T-helper 2 cell (primary cell): ENCODE data around the gene TRAPPC11.
A peak's percentile ranks its signal among the peaks of the same experiment; 100 is the strongest.

ENCODE experiments used
- DNase-seq, 5 experiments: peaks; one replicate each; pipeline versions ENCODE4 v3.0.0 to v3.0.0-alpha.2; 2012 to 2022

The TRAPPC11 gene

GRCh38 chr4:183638436-183638835 lies 20.7 kb upstream of the TRAPPC11 start:
- no peak for DNase-seq

DNA sequence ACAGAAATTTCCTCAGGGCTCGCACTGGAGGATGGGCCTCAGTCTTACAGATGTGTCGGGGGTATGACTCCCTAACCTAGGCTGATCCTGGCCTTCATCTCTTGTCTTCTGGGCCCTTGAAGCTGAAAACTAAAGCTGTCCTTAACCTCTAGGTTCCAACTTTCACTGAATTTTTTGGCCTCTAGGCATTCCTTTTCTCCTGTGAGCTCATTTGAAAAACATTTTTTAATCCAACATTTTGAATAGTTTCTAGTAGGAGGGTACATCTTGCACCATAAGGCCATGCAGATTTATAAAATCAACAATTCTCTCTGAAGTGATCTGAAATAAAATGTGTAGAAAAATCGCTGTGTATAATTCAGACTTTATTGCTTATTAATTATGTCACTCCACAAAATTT lies 19.8 kb upstream of the TRAPPC11 start:
- no peak for DNase-seq

GRCh38 chr4:183645326-183645725 lies 13.8 kb upstream of the TRAPPC11 start:
- DNase-seq: no peak

GRCh38 chr4:183657564-183657963 lies 1.5 kb upstream of the TRAPPC11 start:
- peak in 1 of 5 experiments; percentile 13 for DNase-seq

DNA sequence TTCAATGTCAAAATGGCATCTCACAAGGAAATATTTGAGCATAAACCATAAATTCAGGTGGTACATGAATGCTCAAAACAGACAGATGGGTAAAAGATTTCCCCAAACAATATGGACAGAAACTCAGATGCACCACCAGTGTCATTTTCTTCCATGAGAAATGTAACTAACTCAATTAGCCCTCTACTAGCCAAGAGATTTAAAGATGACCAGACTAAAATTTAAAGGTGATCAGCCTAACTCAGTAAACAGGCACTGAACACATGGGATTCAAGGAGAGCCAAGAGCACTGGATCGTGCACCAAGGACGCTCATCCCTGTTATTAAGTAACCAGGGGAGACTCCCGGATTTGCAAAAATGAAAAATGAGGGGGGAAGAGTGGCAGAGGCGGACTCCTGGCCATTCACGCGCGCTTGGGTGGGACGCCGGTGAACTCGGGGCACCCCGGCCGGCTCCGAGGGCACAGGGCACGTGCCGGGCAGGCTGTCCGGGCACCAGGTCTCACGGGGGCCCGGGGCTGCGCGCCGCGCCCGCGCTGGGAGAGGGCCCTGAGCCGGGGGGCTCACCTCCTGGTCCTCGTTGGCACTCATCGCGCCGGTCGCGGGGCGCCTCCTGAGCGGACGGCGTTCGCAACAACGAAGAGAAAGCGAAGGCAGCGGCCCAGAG lies 598 bp upstream of the TRAPPC11 start:
- peak in 2 of 5 experiments; percentile 8 to 23 for DNase-seq

- DNase-seq: peak in 2 of 5 experiments; percentile 8 to 9
Measured at GRCh38 chr4:183659872-183660242, 764 bp downstream of the TRAPPC11 start.

DNA sequence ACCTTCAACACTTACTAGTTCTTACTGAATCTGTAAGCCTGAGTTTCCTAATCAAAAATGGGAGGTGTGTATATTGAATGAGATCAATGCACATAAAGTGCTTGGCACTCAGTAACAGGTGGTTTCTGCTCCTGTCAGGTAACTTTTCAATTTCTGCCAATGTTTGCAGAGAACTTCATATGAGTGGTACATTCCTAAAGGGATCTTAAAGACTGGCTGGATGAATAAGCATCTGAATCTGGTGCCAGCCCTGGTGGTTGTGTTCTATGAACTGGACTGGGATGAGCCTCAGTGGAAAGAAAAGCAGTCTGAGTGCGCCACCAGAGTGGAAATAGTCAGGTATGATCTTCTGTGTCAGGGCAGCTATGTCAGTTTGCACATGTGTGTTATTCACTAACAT lies 7.0 kb downstream of the TRAPPC11 start:
- DNase-seq: no peak

DNA sequence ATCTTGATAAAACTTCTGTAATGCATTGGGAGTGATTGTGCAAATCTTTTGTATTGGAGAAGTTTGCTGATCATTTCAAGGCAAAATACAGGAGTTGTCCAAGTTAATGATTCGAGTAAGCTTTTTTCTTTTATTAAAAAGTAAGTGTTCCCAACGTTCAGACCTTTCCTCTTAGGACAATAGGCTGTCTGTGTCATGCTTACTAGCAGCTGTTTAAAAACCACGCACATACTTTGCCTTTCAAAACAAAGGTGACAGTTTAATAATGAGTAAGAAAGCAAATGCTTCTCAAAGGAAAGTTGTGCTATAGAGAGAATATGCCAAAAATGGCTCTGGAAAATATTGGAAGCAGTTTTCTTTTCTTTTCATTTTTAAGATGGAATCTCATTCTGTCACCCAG lies 11.2 kb downstream of the TRAPPC11 start:
- no peak for DNase-seq

DNA sequence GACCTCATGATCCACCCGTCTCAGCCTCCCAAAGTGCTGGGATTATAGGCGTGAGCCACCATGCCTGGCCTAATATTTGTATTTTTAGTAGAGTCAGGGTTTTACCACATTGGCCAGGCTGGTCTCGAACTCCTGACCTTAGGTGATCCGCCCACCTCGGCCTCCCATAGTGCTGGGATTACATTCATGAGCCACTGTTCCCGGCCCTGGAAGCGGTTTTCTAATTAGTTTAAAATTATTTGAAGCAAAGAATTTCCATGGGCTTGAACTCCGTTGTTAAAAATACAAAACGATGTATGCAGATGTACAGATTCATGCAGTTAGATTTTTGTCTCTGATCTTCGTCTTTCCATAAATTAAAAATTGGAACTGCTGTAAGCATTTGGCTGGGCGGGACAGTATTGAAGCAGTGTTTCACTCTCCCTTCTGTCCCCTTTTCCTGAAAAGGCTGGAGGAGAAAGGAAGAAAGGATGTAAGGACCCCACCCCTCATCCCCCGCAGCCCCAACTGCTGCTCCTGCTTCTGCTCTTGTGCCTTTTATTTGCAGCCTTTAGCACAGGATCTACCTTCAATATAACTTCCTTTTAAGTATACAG lies 12.0 kb downstream of the TRAPPC11 start:
- no peak for DNase-seq

DNA sequence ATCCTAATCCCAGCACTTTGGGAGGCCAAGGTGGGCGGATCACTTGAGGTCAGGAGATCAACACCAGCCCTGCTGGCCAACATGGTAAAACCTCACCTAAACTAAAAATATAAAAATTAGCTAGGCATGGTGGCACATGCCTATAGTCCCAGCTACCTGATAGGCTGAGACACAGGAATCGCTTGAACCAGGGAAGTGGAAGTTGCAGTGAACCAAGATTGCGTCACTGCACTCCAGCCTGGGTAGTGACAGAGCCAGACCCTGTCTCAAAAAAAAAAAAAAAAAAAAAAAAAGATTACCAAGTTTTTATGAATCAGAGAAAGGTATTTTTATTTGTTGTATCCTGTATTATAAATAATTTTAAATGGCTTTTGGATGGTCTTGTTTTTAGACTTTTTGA lies 15.1 kb downstream of the TRAPPC11 start:
- no peak for DNase-seq

GRCh38 chr4:183675625-183676024 lies 16.5 kb downstream of the TRAPPC11 start:
- no peak for DNase-seq

DNA sequence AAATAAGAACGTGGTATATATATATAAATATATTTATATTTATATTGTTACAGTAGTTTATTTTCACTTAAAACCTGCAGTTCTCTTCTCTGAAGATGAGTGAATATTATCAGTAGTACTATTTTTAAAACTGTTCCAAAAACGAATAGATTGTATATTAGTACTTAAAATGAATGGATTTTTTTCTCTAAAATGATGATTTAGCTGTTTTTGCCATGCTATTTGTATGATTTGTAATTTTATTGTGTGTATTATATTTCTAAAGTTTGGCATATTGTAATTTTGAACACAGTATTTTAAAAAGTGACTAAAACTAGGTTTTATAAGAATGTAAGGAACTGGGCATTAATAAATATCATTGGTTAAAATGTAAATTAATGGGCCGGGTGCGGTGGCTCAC lies 22.0 kb downstream of the TRAPPC11 start:
- no peak for DNase-seq

- DNase-seq: peak in 1 of 5 experiments; percentile 12
Measured at GRCh38 chr4:183686461-183686860, 27.4 kb downstream of the TRAPPC11 start.

- no peak for DNase-seq
Measured at GRCh38 chr4:183688216-183688615, 29.1 kb downstream of the TRAPPC11 start.

DNA sequence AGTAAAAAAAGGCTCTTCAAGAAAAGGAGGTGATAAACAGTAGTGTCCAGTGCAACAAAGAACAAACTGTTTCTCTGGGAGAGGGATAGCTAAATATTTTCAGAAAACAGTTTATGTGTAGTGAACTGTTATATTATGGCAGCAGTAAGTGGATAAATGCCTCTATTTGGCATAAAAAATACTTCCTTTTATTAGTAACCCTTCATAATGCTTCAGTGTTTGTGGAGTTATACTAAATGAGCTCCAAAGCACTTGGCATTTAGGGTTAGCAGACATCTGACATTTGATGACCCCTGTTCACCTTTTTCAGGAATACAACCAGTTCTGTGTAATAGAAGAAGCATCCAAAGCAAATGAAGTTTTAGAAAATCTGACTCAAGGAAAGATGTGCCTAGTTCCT lies 31.9 kb downstream of the TRAPPC11 start:
- DNase-seq: no peak

DNA sequence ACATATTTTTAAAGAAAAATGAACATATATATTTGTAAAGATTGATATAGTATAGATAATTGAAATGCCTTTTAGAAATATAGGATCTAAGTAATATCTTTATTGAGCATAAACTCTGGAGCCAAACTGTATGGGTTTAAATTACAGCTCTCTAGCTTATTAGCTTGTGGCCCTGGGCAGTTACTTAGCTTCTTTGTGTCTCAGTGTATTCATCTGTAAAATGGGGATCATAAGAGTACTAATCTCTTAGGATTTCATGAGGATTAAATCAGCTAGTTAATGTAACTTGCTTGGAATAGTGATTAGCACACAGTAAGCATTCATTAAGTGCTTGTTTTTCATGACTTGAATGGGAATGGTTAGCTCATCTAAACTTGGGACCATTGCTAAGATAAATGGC lies 32.8 kb downstream of the TRAPPC11 start:
- no peak for DNase-seq

GRCh38 chr4:183698909-183699308 lies 39.8 kb downstream of the TRAPPC11 start:
- no peak for DNase-seq

GRCh38 chr4:183700407-183700806 lies 41.3 kb downstream of the TRAPPC11 start:
- no peak for DNase-seq

DNA sequence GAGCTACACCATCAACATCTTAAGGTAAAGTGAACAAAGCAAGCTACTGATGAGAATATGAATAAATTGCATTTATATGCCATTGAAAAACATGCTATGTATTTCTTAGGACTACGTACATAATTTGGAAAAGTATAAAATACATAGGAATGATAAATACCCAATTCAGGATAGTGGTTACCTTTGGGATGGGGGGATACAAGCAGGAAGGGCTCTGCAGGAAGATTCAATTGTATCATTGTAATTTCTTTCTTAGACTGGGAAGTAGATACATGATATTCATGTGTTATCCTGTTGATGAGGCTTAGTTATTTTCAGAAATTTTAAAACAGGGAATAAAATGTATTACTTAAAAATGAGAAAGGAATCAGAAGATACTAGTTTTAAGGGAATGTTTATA lies 43.4 kb downstream of the TRAPPC11 start:
- no peak for DNase-seq

DNA sequence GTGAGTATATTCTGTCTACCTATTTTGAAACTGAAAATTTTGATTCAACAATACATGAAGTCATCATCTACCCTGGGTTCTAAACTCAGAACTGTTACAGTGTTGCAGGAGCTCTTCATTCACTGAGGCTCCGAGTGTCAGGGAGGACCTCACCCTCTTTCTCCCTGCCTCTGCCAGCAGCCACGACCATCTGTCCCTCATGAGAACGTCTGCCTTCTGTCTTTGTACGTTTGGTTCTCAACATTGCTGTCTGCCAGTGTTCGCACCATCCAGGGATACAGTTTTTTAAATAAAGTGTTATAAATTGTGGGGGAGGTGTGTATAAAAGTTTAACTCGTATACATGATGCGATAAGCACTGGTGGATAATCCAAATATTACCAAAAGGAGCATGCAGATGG lies 55.5 kb downstream of the TRAPPC11 start:
- DNase-seq: no peak

GRCh38 chr4:183716302-183716701 lies 57.2 kb downstream of the TRAPPC11 start:
- no peak for DNase-seq

GRCh38 chr4:183718876-183719275 lies 59.8 kb downstream of the TRAPPC11 start:
- DNase-seq: no peak

- DNase-seq: peak; percentile 10 to 64 (median 23)
Measured at GRCh38 chr4:183721207-183722081, 62.4 kb downstream of the TRAPPC11 start.
